ENCODE data around the gene CCDC12. TPM values are rescaled to one million over a fixed set of nuclear protein-coding genes. Genes with fewer than 3 reads are reported as not detected.

The CCDC12 gene
- total and polyA plus RNA-seq, 4 donors: 34.2 to 129 (median 70.0) TPM

DNA sequence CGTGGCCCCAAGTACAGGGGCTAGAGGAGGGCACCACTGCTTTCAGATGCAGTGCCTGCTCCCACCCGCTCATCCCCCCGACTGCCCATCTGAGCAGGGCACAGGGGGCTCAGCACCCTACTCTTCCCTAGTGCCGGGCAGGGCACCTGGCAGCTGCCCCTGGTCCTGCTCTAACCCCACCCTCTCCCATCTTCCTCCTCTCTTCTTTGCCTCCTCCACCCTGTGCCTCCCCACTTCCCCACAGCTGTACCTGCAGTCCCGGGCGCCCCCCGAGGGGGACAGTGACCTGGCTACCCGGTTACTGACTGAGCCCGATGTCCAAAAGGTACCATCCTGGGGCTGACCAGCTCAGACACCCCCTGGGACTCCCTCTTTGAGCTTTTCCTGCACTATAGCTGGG, 15.7 kb upstream of the CCDC12 start:
- 93 to 94% methylated on average over 9 of the region's 9 CpGs for WGBS, 2 donors
- no peak for ATAC-seq (ENCODE audit: insufficient read depth, low FRiP score)
- no peak overlapping the region for H3K9ac ChIP-seq (ENCODE audit: insufficient read depth in 1 of 2, low read length in 2 of 2)

GRCh38 chr3:46991406-46992165, 15.0 kb upstream of the CCDC12 start:
- Histone ChIP-seq H3K9me3 (ENCODE audit: control insufficient read depth in 4 of 4, insufficient read depth in 3 of 4, low read length in 3 of 4) (no peaks in the 10 kb centered on the region), H3K36me3 (ENCODE audit: control insufficient read depth in 4 of 4, insufficient read depth in 4 of 4, low read length in 4 of 4) (peaks cover 0 to 53% (median 0%) of the 10 kb centered on the region in 4 donors), H3K27ac (ENCODE audit: low read depth in 1 of 2, low read length in 1 of 2) (no peak overlapping the region), H3K4me3 (no peak overlapping the region), H3K4me1 (ENCODE audit: control insufficient read depth in 5 of 5, insufficient read depth in 5 of 5, low read length in 5 of 5) (peaks cover 0 to 28% (median 5%) of the 10 kb centered on the region in 5 donors), H3K27me3 (ENCODE audit: control insufficient read depth in 3 of 3, insufficient read depth in 3 of 3, low read length in 2 of 3) (no peaks in the 10 kb centered on the region), H3K9ac (ENCODE audit: insufficient read depth in 1 of 2, low read length in 2 of 2) (no peak overlapping the region)
- ATAC-seq (ENCODE audit: insufficient read depth, low FRiP score) (no peak), DNase-seq (no peak)
- 94% methylated on average over 16 of the region's 16 CpGs for WGBS, 2 donors
- TF ChIP-seq, protein P1, sequence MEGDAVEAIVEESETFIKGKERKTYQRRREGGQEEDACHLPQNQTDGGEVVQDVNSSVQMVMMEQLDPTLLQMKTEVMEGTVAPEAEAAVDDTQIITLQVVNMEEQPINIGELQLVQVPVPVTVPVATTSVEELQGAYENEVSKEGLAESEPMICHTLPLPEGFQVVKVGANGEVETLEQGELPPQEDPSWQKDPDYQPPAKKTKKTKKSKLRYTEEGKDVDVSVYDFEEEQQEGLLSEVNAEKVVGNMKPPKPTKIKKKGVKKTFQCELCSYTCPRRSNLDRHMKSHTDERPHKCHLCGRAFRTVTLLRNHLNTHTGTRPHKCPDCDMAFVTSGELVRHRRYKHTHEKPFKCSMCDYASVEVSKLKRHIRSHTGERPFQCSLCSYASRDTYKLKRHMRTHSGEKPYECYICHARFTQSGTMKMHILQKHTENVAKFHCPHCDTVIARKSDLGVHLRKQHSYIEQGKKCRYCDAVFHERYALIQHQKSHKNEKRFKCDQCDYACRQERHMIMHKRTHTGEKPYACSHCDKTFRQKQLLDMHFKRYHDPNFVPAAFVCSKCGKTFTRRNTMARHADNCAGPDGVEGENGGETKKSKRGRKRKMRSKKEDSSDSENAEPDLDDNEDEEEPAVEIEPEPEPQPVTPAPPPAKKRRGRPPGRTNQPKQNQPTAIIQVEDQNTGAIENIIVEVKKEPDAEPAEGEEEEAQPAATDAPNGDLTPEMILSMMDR (IDR thresholded peaks at IDR 0.05; ENCODE audit: control extremely low read depth, extremely low read depth): no peak

More for the DNA sequence above, 15.7 kb upstream of the CCDC12 start:
- TF ChIP-seq, protein P1 (IDR thresholded peaks at IDR 0.05; ENCODE audit: control extremely low read depth, extremely low read depth): no peak
- H3K4me3 ChIP-seq: no peak overlapping the region
- peaks cover 0 to 53% (median 0%) of the 10 kb centered on the region in 4 donors for H3K36me3 ChIP-seq (ENCODE audit: control insufficient read depth in 4 of 4, insufficient read depth in 4 of 4, low read length in 4 of 4)
- peaks cover 0 to 22% (median 7%) of the 10 kb centered on the region in 5 donors for H3K4me1 ChIP-seq (ENCODE audit: control insufficient read depth in 5 of 5, insufficient read depth in 5 of 5, low read length in 5 of 5)
- no peaks in the 10 kb centered on the region for H3K9me3 ChIP-seq (ENCODE audit: control insufficient read depth in 4 of 4, insufficient read depth in 3 of 4, low read length in 3 of 4)
- no peak overlapping the region for H3K27ac ChIP-seq (ENCODE audit: low read depth in 1 of 2, low read length in 1 of 2)
- H3K27me3 ChIP-seq (ENCODE audit: control insufficient read depth in 3 of 3, insufficient read depth in 3 of 3, low read length in 2 of 3): no peaks in the 10 kb centered on the region
- DNase-seq: no peak

DNA sequence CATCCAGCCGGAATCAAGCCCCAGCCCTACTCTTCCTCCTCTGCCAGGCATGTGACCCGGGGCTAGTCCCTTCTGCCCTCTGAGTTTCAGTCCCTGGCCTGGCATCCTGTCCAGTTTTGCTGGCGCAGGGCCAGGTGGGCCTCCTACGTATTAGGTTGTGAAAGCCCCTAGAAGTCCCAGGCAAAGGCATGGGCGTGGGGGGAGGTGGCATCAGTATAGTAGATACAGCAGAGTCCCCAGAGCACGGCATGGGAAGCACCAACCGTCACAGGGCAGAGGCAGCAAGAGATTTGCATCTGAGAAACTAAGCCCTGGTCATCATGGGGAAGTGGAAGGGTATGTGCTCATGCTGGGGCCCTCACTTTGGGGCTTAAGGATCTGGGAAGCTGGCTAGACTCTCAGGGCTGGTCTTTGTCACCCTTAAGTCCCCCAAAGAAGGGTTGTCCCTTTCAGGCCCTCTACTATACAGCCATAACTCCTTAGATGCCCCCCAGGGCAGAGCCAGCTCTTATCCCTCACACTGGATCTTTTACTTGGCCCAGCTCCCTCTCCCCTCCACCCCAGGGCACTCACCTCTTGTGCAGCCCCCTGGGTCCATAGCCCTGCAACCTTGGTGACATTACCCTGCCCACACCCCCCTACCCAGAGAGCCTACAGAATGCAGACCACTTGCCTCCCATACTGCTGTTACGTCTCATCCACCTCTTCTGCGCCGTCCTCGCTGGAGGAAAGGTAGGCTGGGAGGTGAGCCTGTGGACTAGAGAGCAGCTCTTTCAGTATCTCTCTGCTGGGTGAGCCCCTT, 14.2 kb upstream of the CCDC12 start:
- Histone ChIP-seq H3K9me3 (ENCODE audit: control insufficient read depth in 4 of 4, insufficient read depth in 3 of 4, low read length in 3 of 4) (no peaks in the 10 kb centered on the region), H3K27ac (ENCODE audit: low read depth in 1 of 2, low read length in 1 of 2) (no peak overlapping the region), H3K27me3 (ENCODE audit: control insufficient read depth in 3 of 3, insufficient read depth in 3 of 3, low read length in 2 of 3) (no peaks in the 10 kb centered on the region), H3K9ac (ENCODE audit: insufficient read depth in 1 of 2, low read length in 2 of 2) (no peak overlapping the region), H3K4me3 (no peak overlapping the region), H3K36me3 (ENCODE audit: control insufficient read depth in 4 of 4, insufficient read depth in 4 of 4, low read length in 4 of 4) (peaks cover 0 to 47% (median 0%) of the 10 kb centered on the region in 4 donors), H3K4me1 (ENCODE audit: control insufficient read depth in 5 of 5, insufficient read depth in 5 of 5, low read length in 5 of 5) (peaks cover 0 to 36% (median 4%) of the 10 kb centered on the region in 5 donors)
- DNase-seq (no peak), ATAC-seq (ENCODE audit: insufficient read depth, low FRiP score) (no peak)
- WGBS, 2 donors: 58 to 70% methylated on average over 11 of the region's 11 CpGs
- TF ChIP-seq, protein P1 (IDR thresholded peaks at IDR 0.05; ENCODE audit: control extremely low read depth, extremely low read depth): no peak
